Measurements from ENCODE around the gene CLDN7.

Gene CLDN7

GRCh38 chr17:7211491-7212273, 50.6 kb downstream of the CLDN7 start:
- no peak for TF ChIP-seq CTCF (conservative IDR thresholded peaks at IDR 0.05; ENCODE audit: low read depth, low read length)
- H3K4me3 ChIP-seq (ENCODE audit: low read length), result peak overlapping the region; percentile 40
- DNase-seq (ENCODE audit: low read depth), result no peak

All from retinal pigment epithelial cell (primary cell).